Activated CD4-positive, alpha-beta T cell treated with anti-CD3 and anti-CD28 coated beads, Interleukin-10, Interleukin-2, amounts not matched to agents 100 ng/mL and 50 ng/mL, durations not matched to agents 16 hours and 8 hours (primary cell): ENCODE data around the gene PRKACA.
"Not testable (repeated sequence)": the region's sequence is repeated elsewhere in the genome, so short reads cannot be mapped to it uniquely, and the experiment has no call there.

Experiments
- DNase-seq: peaks from one replicate; pipeline ENCODE4 v3.0.0-alpha.2; 2020

PRKACA gene

GRCh38 chr19:14062558-14062855, 55.1 kb downstream of the PRKACA start:
- DNase-seq, result no peak

GRCh38 chr19:14061751-14062557, 55.6 kb downstream of the PRKACA start, which contains the start of gene PALM3:
TSS of gene PALM3 (minus strand) at chr19:14062076. CDS start at chr19:14061980, 96 bp downstream.
- no peak for DNase-seq

GRCh38 chr19:14061081-14061749, 56.3 kb downstream of the PRKACA start:
- DNase-seq, result no peak

- DNase-seq, result no peak
These were observed 57.9 kb downstream of the PRKACA start for GRCh38 chr19:14059652-14060155.

GRCh38 chr19:14059093-14059480, 58.5 kb downstream of the PRKACA start:
- DNase-seq, result peak; percentile 52

GRCh38 chr19:14058182-14059092, 59.1 kb downstream of the PRKACA start:
- no peak for DNase-seq

GRCh38 chr19:14056741-14057356, 60.7 kb downstream of the PRKACA start:
- no peak for DNase-seq

GRCh38 chr19:14056069-14056666, 61.4 kb downstream of the PRKACA start:
- DNase-seq, result no peak

- DNase-seq, result no peak
These were observed 62.2 kb downstream of the PRKACA start for GRCh38 chr19:14055396-14055795.

GRCh38 chr19:14054721-14055120, 62.8 kb downstream of the PRKACA start:
- DNase-seq, result no peak

- DNase-seq, result no peak
These were observed 63.5 kb downstream of the PRKACA start for GRCh38 chr19:14054099-14054498.

- DNase-seq, result no peak
These were observed 64.1 kb downstream of the PRKACA start for GRCh38 chr19:14053500-14053899.

GRCh38 chr19:14053032-14053431, 64.5 kb downstream of the PRKACA start:
- no peak for DNase-seq

- DNase-seq, result no peak
These were observed 65.1 kb downstream of the PRKACA start for GRCh38 chr19:14052470-14052869.

- DNase-seq, result no peak
These were observed 65.6 kb downstream of the PRKACA start for GRCh38 chr19:14051980-14052379.

GRCh38 chr19:14050961-14051360, 66.6 kb downstream of the PRKACA start:
- DNase-seq, result not testable (repeated sequence)

GRCh38 chr19:14050512-14050911, 67.0 kb downstream of the PRKACA start:
- DNase-seq, result no peak

- DNase-seq, result peak; percentile 77
These were observed 69.0 kb downstream of the PRKACA start for GRCh38 chr19:14048443-14049153.

- not testable (repeated sequence) for DNase-seq
These were observed 69.7 kb downstream of the PRKACA start for GRCh38 chr19:14047866-14048265.

GRCh38 chr19:14042659-14043608, 74.6 kb downstream of the PRKACA start:
- peak; percentile 64 for DNase-seq
